GM12878 (cell line): ENCODE results near the gene PROKR1. TPM values are rescaled to one million over a fixed set of nuclear protein-coding genes. Genes with fewer than 3 reads are reported as not detected.

Source experiments
- ATAC-seq: fragments of 200-7000 bp; cut with Tn5 transposase; 3 replicates; pipeline ENCODE4 v1.9.1; 2020; ENCODE audit warnings: mild to moderate bottlenecking, moderate library complexity
- BruUV-seq: library from RNA; stranded (reverse); fragments of 400-500 nt; replicated peaks from 2 replicates; lab custom pipeline; 2021; lab: Mats Ljungman, UMichigan
- CTCF ChIA-PET: fragments of 300-600 bp; sonication (Branson Sonifier 250); formaldehyde crosslinking; extraction: SDS; loops from one replicate; lab custom pipeline; 2021; ENCODE audit warnings: inconsistent platforms; lab: Yijun Ruan, JAX
- POLR2A ChIA-PET: fragments of 350-600 bp; formaldehyde crosslinking; extraction: SDS; loops from one replicate; lab custom pipeline; 2021; ENCODE audit warnings: inconsistent platforms; lab: Charles Lee
- RAD21 ChIA-PET: fragments of 300-600 bp; sonication (Branson Sonifier 250); formaldehyde crosslinking; loops from one replicate; lab custom pipeline; 2023; ENCODE audit warnings: antibody characterized with exemption; ENCODE audit not compliant: unreplicated experiment; lab: Charles Lee
- SMC1A ChIA-PET: fragments of 300-600 bp; sonication (Branson Sonifier 250); formaldehyde crosslinking; loops from one replicate; lab custom pipeline; 2023; ENCODE audit not compliant: unreplicated experiment, uncharacterized antibody; lab: Charles Lee
- DNase-seq: peaks from one replicate; pipeline ENCODE4 v3.0.0-alpha.2; 2011; ENCODE audit warnings: low read depth, low spot score
- FAIRE-seq: peaks from 3 replicates; lab custom pipeline; 2011; peaks lifted over from hg19 to GRCh38; lab: Jason Lieb, UNC
- H2AFZ ChIP-seq: 2 replicates; pipeline ENCODE4 v1.6.0; 2011; ENCODE audit warnings: low read depth, low read length, control low read depth; ENCODE audit not compliant: control insufficient read depth
- H3K27ac ChIP-seq: 2 replicates; pipeline ENCODE4 v1.5.1; 2011; ENCODE audit warnings: control low read depth; ENCODE audit not compliant: control insufficient read depth, insufficient read depth
- H3K27me3 ChIP-seq, 2 experiments: replicated peaks in 1 of 2; 2 replicates each; pipeline versions ENCODE4 v1.6.0 to v1.6.1; 2011; ENCODE audit warnings: low read length in 1 of 2; ENCODE audit not compliant: control insufficient read depth in 2 of 2, insufficient read depth in 2 of 2
- H3K36me3 ChIP-seq, 2 experiments: 2 replicates each; pipeline ENCODE4 v1.5.1; 2011; ENCODE audit warnings: low read length in 1 of 2; ENCODE audit not compliant: control insufficient read depth in 2 of 2, insufficient read depth in 2 of 2
- H3K4me1 ChIP-seq: 2 replicates; pipeline ENCODE4 v1.6.1; 2011; ENCODE audit warnings: mild to moderate bottlenecking, low read length, moderate library complexity, mixed read lengths; ENCODE audit not compliant: control insufficient read depth, insufficient read depth
- H3K4me2 ChIP-seq: 2 replicates; pipeline ENCODE4 v1.6.0; 2011; ENCODE audit warnings: control low read depth; ENCODE audit not compliant: control insufficient read depth, insufficient read depth
- H3K4me3 ChIP-seq: fragments of 200-600 bp; sonication (generic); 2 replicates; pipeline ENCODE4 v1.5.1; 2016
- H3K79me2 ChIP-seq: 2 replicates; pipeline ENCODE4 v1.6.0; 2011; ENCODE audit warnings: low read length; ENCODE audit not compliant: control insufficient read depth, insufficient read depth
- H3K9ac ChIP-seq: 2 replicates; pipeline ENCODE4 v1.8.0; 2011; ENCODE audit warnings: low read length, control low read depth, mixed read lengths; ENCODE audit not compliant: control insufficient read depth, insufficient read depth
- H3K9me3 ChIP-seq: replicated peaks from 3 replicates; pipeline ENCODE4 v1.5.1; 2011; ENCODE audit warnings: mild to moderate bottlenecking, low read length; ENCODE audit not compliant: control insufficient read depth, insufficient read depth
- H4K20me1 ChIP-seq: 2 replicates; pipeline ENCODE4 v1.6.0; 2011; ENCODE audit not compliant: control insufficient read depth, insufficient read depth
- ASH2L ChIP-seq: fragments of 300-600, 200-600 bp; sonication (generic); IDR thresholded peaks from 2 replicates; pipeline ENCODE4 v1.6.1; 2017; ENCODE audit warnings: low read depth, mild to moderate bottlenecking, borderline replicate concordance
- BCLAF1 ChIP-seq: fragments of 450-650 bp; IDR thresholded peaks from 2 replicates; pipeline ENCODE4 v1.6.1; 2017; ENCODE audit warnings: antibody characterized with exemption, mild to moderate bottlenecking, moderate library complexity
- IKZF1 ChIP-seq: fragments of 450-650 bp; conservative IDR thresholded peaks from 2 replicates; pipeline ENCODE4 v1.6.1; 2017; ENCODE audit warnings: antibody characterized with exemption, mild to moderate bottlenecking
- JUNB ChIP-seq: IDR thresholded peaks from 2 replicates; pipeline ENCODE4 v1.6.1; 2016; ENCODE audit warnings: antibody characterized with exemption, mild to moderate bottlenecking
- MYB ChIP-seq: fragments of 150-350 bp; IDR thresholded peaks from 2 replicates; pipeline ENCODE4 v1.6.1; 2014; ENCODE audit warnings: mild to moderate bottlenecking, low read depth, low read length, borderline replicate concordance
- NFIC ChIP-seq: IDR thresholded peaks from 2 replicates; pipeline ENCODE4 v1.6.1; 2012; ENCODE audit warnings: low read depth, mild to moderate bottlenecking, inconsistent platforms, low read length, moderate library complexity
- POLR2AphosphoS5 ChIP-seq: IDR thresholded peaks from 2 replicates; pipeline ENCODE4 v1.6.1; 2011; ENCODE audit warnings: mild to moderate bottlenecking, low read length, inconsistent platforms
- RAD21 ChIP-seq: IDR thresholded peaks from 2 replicates; pipeline ENCODE4 v1.6.1; 2011; ENCODE audit warnings: mild to moderate bottlenecking, low read depth, low read length, moderate library complexity; ENCODE audit not compliant: insufficient read depth
- SRF ChIP-seq, 2 experiments: IDR thresholded peaks; 2 replicates each; pipeline ENCODE4 v1.6.1; 2011; ENCODE audit warnings: low read depth in 2 of 2, low read length in 2 of 2, mild to moderate bottlenecking in 1 of 2, moderate library complexity in 1 of 2
- ZBTB40 ChIP-seq: fragments of 450-650 bp; IDR thresholded peaks from 2 replicates; pipeline ENCODE4 v1.6.1; 2016; ENCODE audit warnings: mild to moderate bottlenecking, moderate library complexity, borderline replicate concordance
- WGBS: methylation state at CpG from one replicate; pipeline ENCODE4 v1.1.6; 2016; ENCODE audit warnings: low lambda C conversion rate; ENCODE audit not compliant: insufficient replicate concordance, insufficient coverage; ENCODE audit errors: missing lambda C conversion rate; 5-methylcytosine and 5-hydroxymethylcytosine counted together
- in situ Hi-C: fragments of 300-500 bp; cut with MboI; formaldehyde crosslinking; loops from 9 replicates; pipeline ENCODE4 v1.14.3; 2018; ENCODE audit warnings: mixed read lengths
- intact Hi-C: fragments of 100-400 bp; cut with micrococcal nuclease; formaldehyde crosslinking; loops from one replicate; pipeline ENCODE4 v1.14.2; 2022; ENCODE audit not compliant: unreplicated experiment
- polyA plus RNA-seq, 11 experiments: library from polyadenylated mRNA; depleted of rRNA in 4 of 11; unstranded in 6 of 11; stranded (reverse) in 5 of 11; fragments of >200 nt; fragmentation: Nextera tagmentation in 4 of 11; fragmentation: Illumina TruSeq in 1 of 11; extraction: Ambion mirVana in 4 of 11; extraction: Trizol in 1 of 11; gene quantifications; 1 replicate in 1 of 11; 2 replicates in 10 of 11; pipeline versions ENCODE4 v1.2.1 to v1.2.3, GENCODE V29; 2011 to 2016; ENCODE audit warnings: inconsistent platforms in 2 of 11, missing spikeins in 2 of 11, low read depth in 1 of 11
- total RNA-seq, 4 experiments: library from RNA; depleted of rRNA in 3 of 4; stranded (reverse); fragments of >200 nt in 3 of 4; fragmentation: Illumina TruSeq in 1 of 4; extraction: Trizol in 1 of 4; gene quantifications; 2 replicates each; pipeline versions ENCODE4 v1.2.1 to v1.2.3, GENCODE V29; 2013 to 2021

PROKR1 gene
- total and polyA plus RNA-seq, 10 of the 15 experiments (the other 5 are each of a cell fraction or from before 2014, with no cell fraction given) = 0.01 to 0.02 TPM; not detected in 8

DNA sequence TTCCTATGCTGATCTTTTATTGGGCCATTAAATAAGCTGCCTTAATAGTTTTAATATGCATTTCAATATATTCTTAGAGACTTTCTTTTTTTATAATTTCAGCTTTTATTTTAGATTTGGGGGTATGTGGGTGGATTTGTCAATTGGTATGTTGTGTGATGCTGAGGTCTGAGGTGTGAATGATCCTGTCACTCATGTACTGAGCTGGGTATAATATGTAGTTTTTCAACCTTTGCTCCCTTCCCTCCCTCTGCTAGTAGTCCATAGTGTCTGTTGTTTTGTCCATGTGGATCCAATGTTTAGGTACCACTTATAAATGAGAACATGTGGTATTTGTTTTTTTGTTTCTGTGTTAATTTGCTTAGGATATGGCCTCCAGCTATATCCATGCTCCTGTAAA is 35.5 kb upstream of the PROKR1 start:
- Histone ChIP-seq H3K9ac (no peak overlapping the region), H3K9me3 (no peaks in the 10 kb centered on the region), H3K27ac (no peak overlapping the region), H2AFZ (no peak overlapping the region), H3K4me3 (no peak overlapping the region), H3K4me1 (no peaks in the 10 kb centered on the region), H3K27me3 (no peaks in the 10 kb centered on the region), H3K36me3 (no peaks in the 10 kb centered on the region), H3K79me2 (no peaks in the 10 kb centered on the region), H3K4me2 (no peak overlapping the region), H4K20me1 (no peaks in the 10 kb centered on the region)
- POLR2A ChIA-PET = no interaction called here
- ATAC-seq (no peak), DNase-seq (no peak), FAIRE-seq (no peak)
- RAD21 ChIA-PET = no interaction called here
- no TSS peak for BruUV-seq
- CTCF ChIA-PET = interaction anchor here (0.6 to 4.2 kb wide), 2 partner anchors 12 to 115 kb away, joined by 3 to 21 read pairs; no protein-coding TSS in a partner anchor
- SMC1A ChIA-PET = interaction anchor here (0.9 to 1.3 kb wide), 3 partner anchors 13 to 144 kb away, joined by 3 read pairs; no protein-coding TSS in a partner anchor
- in situ Hi-C loops = no loop called here
- no peak for TF ChIP-seq BCLAF1
- no peak for TF ChIP-seq JUNB
- intact Hi-C loops = no loop called here

- H3K4me2 ChIP-seq = no peak overlapping the region
- no peak overlapping the region for H2AFZ ChIP-seq
- no peaks in the 10 kb centered on the region for H3K4me1 ChIP-seq
- H3K4me3 ChIP-seq = no peak overlapping the region
- CTCF ChIA-PET = no interaction called here
- FAIRE-seq (no peak), DNase-seq (no peak), ATAC-seq (no peak)
- no peak overlapping the region for H3K27ac ChIP-seq
- intact Hi-C loops (no loop called here), in situ Hi-C loops (no loop called here)
- SMC1A ChIA-PET = no interaction called here
- no peak overlapping the region for H3K9ac ChIP-seq
- H3K9me3 ChIP-seq = no peaks in the 10 kb centered on the region
- BruUV-seq = no TSS peak
- 28% methylated on average over 5 of the region's 5 CpGs for WGBS
- RAD21 ChIA-PET = no interaction called here
- POLR2A ChIA-PET = interaction anchor here (0.6 kb wide), 1 partner anchor 77 kb away, joined by 3 read pairs; no protein-coding TSS in a partner anchor
- H3K79me2 ChIP-seq = no peaks in the 10 kb centered on the region
- H3K27me3 ChIP-seq = no peaks in the 10 kb centered on the region
- H3K36me3 ChIP-seq = no peaks in the 10 kb centered on the region
- no peaks in the 10 kb centered on the region for H4K20me1 ChIP-seq
- TF ChIP-seq MYB (no peak), NFIC (no peak), IKZF1 (no peak), SRF (IDR thresholded peaks at IDR 0.05; ENCODE audit: low read depth in 2 of 2, low read length in 2 of 2) (no peak), ZBTB40 (no peak), POLR2AphosphoS5 (no peak), RAD21 (no peak), ASH2L (no peak)
These were observed 30.4 kb upstream of the PROKR1 start for GRCh38 chr2:68612765-68613519.
